Smooth muscle cell (in vitro differentiated cells): ENCODE results near the gene ELOVL6. TPM values are rescaled to one million over a fixed set of nuclear protein-coding genes. Genes with fewer than 3 reads are reported as not detected.

ENCODE experiments used
- DNase-seq: peaks from one replicate; lab custom pipeline; 2025; ENCODE audit not compliant: unreplicated experiment; lab: John Stamatoyannopoulos, UW
- H2AFZ ChIP-seq: fragments of 200-600 bp; sonication (generic); 2 replicates; pipeline ENCODE4 v1.6.0; 2016; ENCODE audit warnings: antibody characterized with exemption, low read depth, mild to moderate bottlenecking
- H3F3A ChIP-seq: fragments of 200-600 bp; sonication (generic); 2 replicates; pipeline ENCODE4 v1.6.0; 2017; ENCODE audit warnings: antibody characterized with exemption, low read depth
- H3K27ac ChIP-seq: fragments of 200-600 bp; sonication (generic); 2 replicates; pipeline ENCODE4 v1.5.1; 2016; ENCODE audit warnings: low read depth, mild to moderate bottlenecking
- H3K27me3 ChIP-seq: fragments of 200-600 bp; sonication (generic); 2 replicates; pipeline ENCODE4 v1.6.1; 2016; ENCODE audit warnings: low read depth, mild to moderate bottlenecking
- H3K36me3 ChIP-seq: fragments of 200-600 bp; sonication (generic); 2 replicates; pipeline ENCODE4 v1.5.1; 2016; ENCODE audit warnings: low read depth
- H3K4me1 ChIP-seq: fragments of 200-600 bp; sonication (generic); 2 replicates; pipeline ENCODE4 v1.5.1; 2016; ENCODE audit warnings: low read depth
- H3K4me2 ChIP-seq: fragments of 200-600 bp; sonication (generic); 2 replicates; pipeline ENCODE4 v1.6.0; 2016; ENCODE audit warnings: mild to moderate bottlenecking
- H3K4me3 ChIP-seq: fragments of 200-600 bp; sonication (generic); 2 replicates; pipeline ENCODE4 v1.5.1; 2016; ENCODE audit warnings: mild to moderate bottlenecking
- H3K79me2 ChIP-seq: fragments of 200-600 bp; sonication (generic); 2 replicates; pipeline ENCODE4 v1.6.0; 2016; ENCODE audit warnings: low read depth, mild to moderate bottlenecking
- H3K9ac ChIP-seq: fragments of 200-600 bp; sonication (generic); 2 replicates; pipeline ENCODE4 v1.6.0; 2016; ENCODE audit warnings: low read depth
- H3K9me3 ChIP-seq: fragments of 200-600 bp; sonication (generic); replicated peaks from 2 replicates; pipeline ENCODE4 v1.5.1; 2016; ENCODE audit warnings: low read depth
- H4K20me1 ChIP-seq: fragments of 200-600 bp; sonication (generic); 2 replicates; pipeline ENCODE4 v1.6.0; 2016; ENCODE audit warnings: low read depth
- CTCF ChIP-seq: fragments of 200-600 bp; sonication (generic); IDR thresholded peaks from 2 replicates; pipeline ENCODE4 v1.5.1; 2017; ENCODE audit warnings: borderline replicate concordance, mild to moderate bottlenecking, antibody characterized with exemption; ENCODE audit not compliant: insufficient read depth, poor library complexity, severe bottlenecking
- WGBS: methylation state at CpG from one replicate; pipeline ENCODE4 v1.1.7; 2016; ENCODE audit warnings: low lambda C conversion rate; 5-methylcytosine and 5-hydroxymethylcytosine counted together
- polyA plus RNA-seq: library from polyadenylated mRNA; unstranded; fragments of >200 nt; fragmentation: Nextera tagmentation; extraction: Ambion mirVana; gene quantifications from 2 replicates; pipeline ENCODE4 v1.2.1, GENCODE V29; 2016
- total RNA-seq: library from RNA; depleted of rRNA; stranded (reverse); fragments of >200 nt; gene quantifications from 2 replicates; pipeline ENCODE4 v1.2.3, GENCODE V29; 2014

Gene ELOVL6
- total and polyA plus RNA-seq, 2 experiments from 2014 or later = 7.8 to 11.6 TPM

GRCh38 chr4:110139815-110140214 lies 58.6 kb downstream of the ELOVL6 start:
- no peak overlapping the region for H2AFZ ChIP-seq
- H3F3A ChIP-seq = no peaks in the 10 kb centered on the region
- no peak overlapping the region for H3K4me3 ChIP-seq
- 54% methylated on average over 3 of the region's 3 CpGs for WGBS
- no peaks in the 10 kb centered on the region for H3K4me1 ChIP-seq
- H3K36me3 ChIP-seq = no peaks in the 10 kb centered on the region
- no peak overlapping the region for H3K27ac ChIP-seq
- H3K27me3 ChIP-seq = no peaks in the 10 kb centered on the region
- no peak for TF ChIP-seq CTCF
- peaks cover 6% of the 10 kb centered on the region for H4K20me1 ChIP-seq
- DNase-seq = no peak
- H3K9ac ChIP-seq = no peak overlapping the region
- no peaks in the 10 kb centered on the region for H3K79me2 ChIP-seq
- H3K4me2 ChIP-seq = no peak overlapping the region
- H3K9me3 ChIP-seq = no peaks in the 10 kb centered on the region

GRCh38 chr4:110139111-110139510 lies 59.3 kb downstream of the ELOVL6 start:
- Histone ChIP-seq H3K79me2 (no peaks in the 10 kb centered on the region), H4K20me1 (peaks cover 6% of the 10 kb centered on the region), H2AFZ (no peak overlapping the region), H3F3A (no peaks in the 10 kb centered on the region), H3K4me3 (no peak overlapping the region), H3K4me2 (no peak overlapping the region), H3K4me1 (no peaks in the 10 kb centered on the region), H3K27me3 (no peaks in the 10 kb centered on the region), H3K27ac (no peak overlapping the region), H3K36me3 (no peaks in the 10 kb centered on the region), H3K9ac (no peak overlapping the region), H3K9me3 (no peaks in the 10 kb centered on the region)
- TF ChIP-seq CTCF = no peak
- 88% methylated on average over 3 of the region's 3 CpGs for WGBS
- no peak for DNase-seq

GRCh38 chr4:110138551-110138950 lies 59.9 kb downstream of the ELOVL6 start:
- no peak for TF ChIP-seq CTCF
- no peak overlapping the region for H3K27ac ChIP-seq
- H3K4me2 ChIP-seq = no peak overlapping the region
- H2AFZ ChIP-seq = no peak overlapping the region
- H3K36me3 ChIP-seq = no peaks in the 10 kb centered on the region
- H3F3A ChIP-seq = no peaks in the 10 kb centered on the region
- H3K4me1 ChIP-seq = no peaks in the 10 kb centered on the region
- H3K9me3 ChIP-seq = no peaks in the 10 kb centered on the region
- no peaks in the 10 kb centered on the region for H3K27me3 ChIP-seq
- peaks cover 6% of the 10 kb centered on the region for H4K20me1 ChIP-seq
- WGBS = 59% methylated on average over 1 of the region's 1 CpG
- H3K79me2 ChIP-seq = no peaks in the 10 kb centered on the region
- DNase-seq = no peak
- H3K9ac ChIP-seq = no peak overlapping the region
- no peak overlapping the region for H3K4me3 ChIP-seq

- Histone ChIP-seq H3K79me2 (no peaks in the 10 kb centered on the region), H3K4me3 (no peak overlapping the region), H3F3A (no peaks in the 10 kb centered on the region), H2AFZ (no peak overlapping the region), H3K9me3 (no peaks in the 10 kb centered on the region), H3K36me3 (no peaks in the 10 kb centered on the region), H4K20me1 (peaks cover 6% of the 10 kb centered on the region), H3K9ac (no peak overlapping the region), H3K4me1 (no peaks in the 10 kb centered on the region), H3K4me2 (no peak overlapping the region), H3K27ac (no peak overlapping the region), H3K27me3 (no peaks in the 10 kb centered on the region)
- no peak for DNase-seq
- TF ChIP-seq CTCF = no peak
- 48% methylated on average over 1 of the region's 1 CpG for WGBS
Observed at GRCh38 chr4:110137829-110138228, 60.6 kb downstream of the ELOVL6 start.
